GM19240 (cell line): Measurements from ENCODE around the gene WWOX.

Experiments
- DNase-seq: peaks from one replicate; pipeline ENCODE4 v3.0.0; 2011; ENCODE audit warnings: low spot score; ENCODE audit not compliant: insufficient read length

The WWOX gene

DNA sequence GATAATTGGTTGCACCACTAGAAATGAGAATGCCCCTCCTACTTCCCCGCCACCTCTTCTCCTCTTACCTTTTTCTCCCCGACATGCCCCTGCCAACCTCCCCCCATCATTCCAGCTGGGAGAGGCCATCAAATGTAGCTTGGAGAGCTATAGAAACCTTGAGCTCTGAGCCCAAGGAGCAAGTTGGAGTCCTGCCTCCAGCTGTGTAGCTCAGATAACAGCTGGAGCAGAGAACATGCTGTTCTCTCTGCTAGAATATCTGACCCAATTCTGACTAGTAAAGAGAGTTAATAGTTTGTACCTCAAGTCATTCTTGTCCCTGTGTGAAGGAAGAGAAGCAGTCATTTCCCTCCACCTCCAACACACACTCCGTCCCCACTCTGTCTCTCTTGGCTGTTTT is 1010.8 kb downstream of the WWOX start:
- DNase-seq: no peak

DNA sequence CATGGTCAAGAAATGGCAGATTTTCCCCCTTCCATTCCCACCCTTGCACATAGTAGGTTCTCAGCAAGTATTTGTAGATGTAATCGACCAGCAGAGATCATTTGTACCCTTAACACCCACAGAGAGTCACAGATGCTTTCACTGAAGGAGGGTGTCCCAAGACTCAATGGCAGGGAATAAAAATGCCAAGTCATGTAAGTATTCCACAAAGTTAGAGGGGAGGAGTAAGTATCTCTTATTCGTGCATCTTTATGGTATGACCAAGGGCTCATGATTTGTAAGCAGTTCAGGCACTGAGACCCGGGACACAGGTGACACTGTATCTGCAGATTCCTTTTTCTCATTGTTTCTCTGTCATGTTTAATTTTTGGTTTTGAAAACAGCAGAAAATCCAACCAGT is 1011.5 kb downstream of the WWOX start:
- no peak for DNase-seq

- DNase-seq: no peak
Measured at GRCh38 chr16:79112462-79112861, 1013.0 kb downstream of the WWOX start.

DNA sequence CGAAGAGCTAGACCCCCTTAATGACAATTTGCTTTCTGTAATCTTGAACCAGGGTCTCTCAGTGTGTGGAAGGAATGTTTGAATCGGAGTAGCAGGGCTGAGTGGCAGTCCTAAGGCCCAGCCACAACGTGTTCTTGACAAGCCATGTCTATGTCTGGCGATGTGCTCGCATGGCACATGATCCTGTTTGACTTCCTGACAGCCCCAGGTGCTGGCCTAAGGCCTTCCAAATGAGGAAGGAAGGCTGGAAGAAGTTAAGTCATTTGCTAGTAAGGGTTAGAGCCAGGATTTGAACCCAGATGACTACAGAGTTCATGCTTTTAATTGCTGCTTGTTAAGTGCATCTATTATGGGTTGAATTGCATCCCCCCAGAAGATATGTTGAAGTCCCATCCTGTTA is 1014.4 kb downstream of the WWOX start:
- DNase-seq: no peak

GRCh38 chr16:79114759-79115158 is 1015.3 kb downstream of the WWOX start:
- DNase-seq: no peak

DNA sequence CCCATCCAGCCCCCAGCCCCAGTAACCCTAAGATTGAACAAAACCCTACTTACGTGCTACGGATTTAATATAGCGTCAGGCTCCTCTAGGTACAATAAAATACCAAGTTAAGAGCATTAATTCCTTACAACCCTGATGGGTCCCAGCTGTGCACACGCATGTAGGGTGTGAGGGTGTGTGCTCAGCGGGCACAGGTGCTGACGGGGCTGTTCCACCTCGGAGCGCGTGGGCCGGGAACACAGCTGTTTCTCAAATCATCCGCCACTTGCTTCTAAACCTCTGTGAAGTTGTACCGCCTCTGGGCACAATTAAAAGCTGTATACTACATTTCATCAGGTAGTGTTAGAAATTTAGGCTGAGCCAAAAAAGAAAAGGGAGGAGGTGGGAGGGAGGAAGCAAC is 1022.5 kb downstream of the WWOX start:
- no peak for DNase-seq

GRCh38 chr16:79122343-79122742 is 1022.9 kb downstream of the WWOX start:
- DNase-seq: no peak

- no peak for DNase-seq
Measured at GRCh38 chr16:79124016-79124756, 1024.7 kb downstream of the WWOX start.

GRCh38 chr16:79127766-79128165 is 1028.3 kb downstream of the WWOX start:
- DNase-seq: no peak

- no peak for DNase-seq
Measured at GRCh38 chr16:79128706-79129105, 1029.3 kb downstream of the WWOX start.

DNA sequence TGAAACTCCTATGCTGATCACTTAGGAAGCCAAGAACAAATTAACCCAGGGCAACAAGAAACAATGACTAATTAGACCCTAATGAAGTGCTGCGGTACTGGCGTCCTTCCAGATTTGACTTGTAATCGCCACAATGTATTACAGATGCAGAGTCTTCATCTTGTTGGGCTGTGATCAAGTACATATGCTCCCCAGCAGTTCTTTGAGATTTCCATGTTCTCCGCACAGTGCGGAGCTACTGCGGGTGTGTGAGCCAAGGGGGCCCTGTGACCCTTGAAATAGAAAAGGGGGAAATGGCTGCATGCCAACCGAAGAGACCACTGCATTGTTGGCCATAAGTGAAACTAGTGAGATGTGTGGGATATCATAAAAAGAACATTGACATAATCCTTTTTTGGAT is 1031.2 kb downstream of the WWOX start:
- no peak for DNase-seq

GRCh38 chr16:79131321-79132075 is 1032.0 kb downstream of the WWOX start:
- DNase-seq: no peak

DNA sequence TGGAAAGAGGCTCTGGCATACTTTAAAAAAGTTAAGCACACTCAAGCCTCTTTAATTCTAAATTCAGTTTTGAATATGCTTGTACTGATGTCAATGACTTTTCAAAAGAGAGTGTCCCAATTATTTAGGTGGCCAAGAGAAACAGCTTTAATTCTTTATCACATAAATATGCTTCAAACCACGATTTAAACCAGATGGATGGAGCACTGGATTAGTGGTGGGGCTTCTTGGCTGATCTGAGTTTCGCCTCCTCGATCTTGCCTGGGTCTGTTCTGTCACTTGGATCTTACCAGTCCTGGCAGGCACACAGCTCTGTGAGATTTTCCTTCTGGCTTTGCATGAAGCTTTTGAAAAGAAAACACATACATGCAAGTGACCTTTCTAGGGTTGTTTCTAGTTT is 1033.2 kb downstream of the WWOX start:
- no peak for DNase-seq

- DNase-seq: no peak
Measured at GRCh38 chr16:79134300-79134699, 1034.8 kb downstream of the WWOX start.

GRCh38 chr16:79136955-79137354 is 1037.5 kb downstream of the WWOX start:
- no peak for DNase-seq

DNA sequence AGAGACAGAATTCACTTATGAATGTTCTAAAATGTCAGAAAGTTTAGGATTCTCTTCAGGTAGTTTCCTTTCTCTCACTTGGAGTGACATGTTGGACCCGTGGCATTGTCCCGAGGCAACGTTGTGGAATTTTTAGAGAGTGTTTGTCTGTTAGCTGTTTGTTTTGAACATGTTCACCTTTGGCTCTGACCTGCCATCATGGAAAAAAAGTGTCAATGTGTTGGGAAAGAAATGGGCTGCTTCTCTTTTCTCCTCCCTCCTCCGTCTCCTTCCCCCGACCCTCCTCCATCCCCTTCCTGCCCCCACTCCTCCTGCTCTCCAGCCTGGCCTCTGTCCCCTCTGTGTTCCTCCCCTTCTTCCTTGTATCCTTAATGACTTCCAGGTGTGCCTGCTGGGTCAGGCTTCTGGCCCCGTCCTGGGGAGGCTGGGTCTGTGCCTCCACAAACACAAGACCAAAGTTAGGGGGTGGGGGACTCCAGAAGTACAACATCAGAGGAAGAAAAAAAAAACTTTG is 1038.0 kb downstream of the WWOX start:
- no peak for DNase-seq

GRCh38 chr16:79139799-79140198 is 1040.3 kb downstream of the WWOX start:
- DNase-seq: no peak

GRCh38 chr16:79143026-79143425 is 1043.6 kb downstream of the WWOX start:
- no peak for DNase-seq

GRCh38 chr16:79150151-79150550 is 1050.7 kb downstream of the WWOX start:
- DNase-seq: no peak

- DNase-seq: no peak
Measured at GRCh38 chr16:79150632-79151310, 1051.3 kb downstream of the WWOX start.

DNA sequence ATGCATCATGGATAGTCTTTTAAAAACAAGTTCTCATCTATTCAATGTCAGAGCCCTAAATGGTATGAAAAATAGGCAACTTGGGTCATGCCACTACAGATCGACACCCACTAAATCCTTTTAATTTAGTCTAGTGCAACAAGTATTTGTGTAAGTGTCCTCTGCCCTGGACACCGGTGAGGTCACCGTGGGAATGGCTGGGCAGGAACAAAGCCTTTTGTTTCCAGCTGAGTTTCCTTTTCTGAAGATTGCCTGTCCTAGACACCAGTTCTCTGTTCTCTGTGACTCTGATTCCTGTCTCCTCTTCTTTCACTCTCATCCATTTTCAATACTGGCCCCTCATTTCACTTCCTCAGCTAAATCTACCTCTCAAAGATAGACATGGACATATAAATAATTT is 1054.6 kb downstream of the WWOX start:
- no peak for DNase-seq

DNA sequence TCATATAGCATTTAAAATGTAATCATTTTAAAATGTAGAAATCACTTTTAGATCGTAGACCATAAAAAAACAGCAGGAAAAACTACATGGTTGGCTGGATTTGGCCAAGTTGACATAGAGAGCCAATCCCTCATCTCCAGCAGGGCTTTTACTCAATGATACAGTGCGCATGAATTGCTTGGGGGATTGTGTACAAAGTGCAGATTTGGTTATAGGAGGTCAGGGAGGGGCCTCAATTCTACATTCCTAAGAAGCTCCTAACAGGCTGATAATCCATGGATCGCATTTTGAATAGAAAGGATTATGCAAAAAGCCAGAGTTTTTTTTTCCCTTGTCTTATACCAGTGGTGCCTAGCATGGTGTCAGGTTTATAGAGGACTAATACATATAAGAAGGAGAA is 1056.0 kb downstream of the WWOX start:
- no peak for DNase-seq
